ENCODE measurements around the gene LRRTM2.

LRRTM2 gene

GRCh38 chr5:138913773-138914172 lies 38.6 kb upstream of the LRRTM2 start:
- no peak for TF ChIP-seq TCF12 (IDR thresholded peaks at IDR 0.05; ENCODE audit: low read depth)
- no peak for TF ChIP-seq CREB1 (IDR thresholded peaks at IDR 0.05; ENCODE audit: low read depth)
- TF ChIP-seq ZBTB7A (IDR thresholded peaks at IDR 0.05; ENCODE audit: low read depth), result no peak
- no peak for TF ChIP-seq MAX (IDR thresholded peaks at IDR 0.05)
- TF ChIP-seq TAF1 (IDR thresholded peaks at IDR 0.05; ENCODE audit: low read depth), result no peak
- TF ChIP-seq RAD21 (IDR thresholded peaks at IDR 0.05; ENCODE audit: low read depth), result no peak
- TF ChIP-seq YY1 (IDR thresholded peaks at IDR 0.05; ENCODE audit: low read depth), result no peak

GRCh38 chr5:138912093-138912492 lies 37.0 kb upstream of the LRRTM2 start:
- TF ChIP-seq ZBTB7A (IDR thresholded peaks at IDR 0.05; ENCODE audit: low read depth) (no peak), FOXM1 (IDR thresholded peaks at IDR 0.05; ENCODE audit: borderline replicate concordance, low read depth) (no peak), TAF1 (IDR thresholded peaks at IDR 0.05; ENCODE audit: low read depth) (no peak), TCF12 (IDR thresholded peaks at IDR 0.05; ENCODE audit: low read depth) (no peak), EP300 (IDR thresholded peaks at IDR 0.05; ENCODE audit: borderline replicate concordance) (no peak), USF1 (IDR thresholded peaks at IDR 0.05) (no peak), YY1 (IDR thresholded peaks at IDR 0.05; ENCODE audit: low read depth) (no peak), EGR1 (IDR thresholded peaks at IDR 0.05) (no peak), TEAD4 (IDR thresholded peaks at IDR 0.05) (no peak), RAD21 (IDR thresholded peaks at IDR 0.05; ENCODE audit: low read depth) (no peak), CEBPB (IDR thresholded peaks at IDR 0.05) (no peak), REST (IDR thresholded peaks at IDR 0.05; ENCODE audit: low read depth) (no peak), MAX (IDR thresholded peaks at IDR 0.05) (no peak), CREB1 (IDR thresholded peaks at IDR 0.05; ENCODE audit: low read depth) (no peak), NFIC (IDR thresholded peaks at IDR 0.05) (no peak)

- TF ChIP-seq TAF1 (IDR thresholded peaks at IDR 0.05; ENCODE audit: low read depth), result no peak
- TF ChIP-seq YY1 (IDR thresholded peaks at IDR 0.05; ENCODE audit: low read depth), result no peak
- TF ChIP-seq RAD21 (IDR thresholded peaks at IDR 0.05; ENCODE audit: low read depth), result no peak
- no peak for TF ChIP-seq EP300 (IDR thresholded peaks at IDR 0.05; ENCODE audit: borderline replicate concordance)
- no peak for TF ChIP-seq REST (IDR thresholded peaks at IDR 0.05; ENCODE audit: low read depth)
- no peak for TF ChIP-seq NFIC (IDR thresholded peaks at IDR 0.05)
- TF ChIP-seq EGR1 (IDR thresholded peaks at IDR 0.05), result no peak
- no peak for TF ChIP-seq MAX (IDR thresholded peaks at IDR 0.05)
These were observed 36.3 kb upstream of the LRRTM2 start for GRCh38 chr5:138911441-138911840.

GRCh38 chr5:138910546-138911185 lies 35.5 kb upstream of the LRRTM2 start:
- TF ChIP-seq REST (IDR thresholded peaks at IDR 0.05; ENCODE audit: low read depth) (no peak), CREB1 (IDR thresholded peaks at IDR 0.05; ENCODE audit: low read depth) (no peak), TAF1 (IDR thresholded peaks at IDR 0.05; ENCODE audit: low read depth) (no peak), TEAD4 (IDR thresholded peaks at IDR 0.05) (no peak)

GRCh38 chr5:138909734-138910133 lies 34.6 kb upstream of the LRRTM2 start:
- TF ChIP-seq FOXM1 (IDR thresholded peaks at IDR 0.05; ENCODE audit: borderline replicate concordance, low read depth) (no peak), CREB1 (IDR thresholded peaks at IDR 0.05; ENCODE audit: low read depth) (no peak), EP300 (IDR thresholded peaks at IDR 0.05; ENCODE audit: borderline replicate concordance) (no peak), NFIC (IDR thresholded peaks at IDR 0.05) (no peak), YY1 (IDR thresholded peaks at IDR 0.05; ENCODE audit: low read depth) (no peak), MAX (IDR thresholded peaks at IDR 0.05) (no peak), TAF1 (IDR thresholded peaks at IDR 0.05; ENCODE audit: low read depth) (no peak), ZBTB7A (IDR thresholded peaks at IDR 0.05; ENCODE audit: low read depth) (no peak), RAD21 (IDR thresholded peaks at IDR 0.05; ENCODE audit: low read depth) (no peak), TCF12 (IDR thresholded peaks at IDR 0.05; ENCODE audit: low read depth) (no peak), REST (IDR thresholded peaks at IDR 0.05; ENCODE audit: low read depth) (no peak)

All from Ishikawa (cell line).